ENCODE results near the gene TRMT10A. TPM values are rescaled to one million over a fixed set of nuclear protein-coding genes. Genes with fewer than 3 reads are reported as not detected.

TRMT10A gene
- total RNA-seq, 1 experiment from 2014 or later: 4.6 TPM

DNA sequence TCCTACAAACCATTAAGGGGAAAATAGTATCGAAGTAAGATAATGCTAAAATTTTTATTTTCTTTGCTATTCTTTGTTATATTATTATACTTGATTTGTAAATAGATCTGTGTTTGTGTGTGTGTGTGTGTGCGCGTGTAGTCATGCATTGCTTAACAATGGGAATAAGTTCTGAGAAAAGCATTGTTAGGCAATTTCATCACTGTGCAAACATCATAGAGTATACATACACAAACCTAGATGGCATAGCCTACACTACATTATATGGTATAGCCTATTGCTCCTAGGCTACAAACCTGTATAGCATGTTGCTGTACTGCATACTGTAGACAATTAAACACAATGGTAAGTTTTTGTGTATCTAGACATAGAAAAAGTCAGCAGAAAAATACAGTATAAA lies 27.9 kb upstream of the TRMT10A start:
- Mint-ChIP-seq H3K27me3 (ENCODE audit: low read depth) (no peaks in the 10 kb centered on the region), H3K27ac (no peak overlapping the region), H3K4me1 (no peaks in the 10 kb centered on the region), H3K4me3 (no peak overlapping the region), H3K9me3 (no peaks in the 10 kb centered on the region), H3K36me3 (ENCODE audit: insufficient read depth in 1 of 3, low read depth in 3 of 3) (no peaks in the 10 kb centered on the region)
- Histone ChIP-seq H2BK15ac (ENCODE audit: low read depth, low read length) (no peak overlapping the region), H2BK5ac (ENCODE audit: insufficient read length, low read length) (no peak overlapping the region), H3K27me3 (ENCODE audit: insufficient read depth, low read length) (no peaks in the 10 kb centered on the region), H3T11ph (ENCODE audit: low read length) (no peak overlapping the region), H4K8ac (replicated peaks; ENCODE audit: insufficient read length, low read depth, low read length) (no peak overlapping the region), H2AFZ (ENCODE audit: low read length) (no peak overlapping the region), H3K23ac (ENCODE audit: insufficient read length, low read depth, low read length) (no peak overlapping the region), H2BK12ac (ENCODE audit: insufficient read length, low read depth, low read length) (no peak overlapping the region), H3K14ac (ENCODE audit: insufficient read depth, low read length) (no peak overlapping the region), H2BK20ac (ENCODE audit: low read depth, low read length, poor library complexity, severe bottlenecking) (no peak overlapping the region), H3K79me2 (ENCODE audit: insufficient read depth, low read length) (no peaks in the 10 kb centered on the region), H4K91ac (ENCODE audit: insufficient read length, low read depth, low read length) (no peak overlapping the region), H3K23me2 (ENCODE audit: insufficient read length, low read depth, low read length, poor library complexity, severe bottlenecking) (no peaks in the 10 kb centered on the region), H3K79me1 (ENCODE audit: insufficient read depth, low read depth, low read length, poor library complexity, severe bottlenecking) (no peaks in the 10 kb centered on the region), H3K4me2 (ENCODE audit: insufficient read depth, insufficient read length, low read length) (no peak overlapping the region), H3K9ac (ENCODE audit: extremely low read depth, insufficient read length, low read length) (no peak overlapping the region), H3K4ac (ENCODE audit: low read depth, low read length) (no peak overlapping the region), H4K5ac (ENCODE audit: insufficient read length, low read depth, low read length) (no peak overlapping the region), H3K4me1 (ENCODE audit: insufficient read depth, low read length) (no peaks in the 10 kb centered on the region), H4K20me1 (ENCODE audit: control insufficient read depth, insufficient read depth, insufficient read length) (no peaks in the 10 kb centered on the region), H2AK5ac (ENCODE audit: insufficient read length, low read length) (no peak overlapping the region), H3K9me3 (ENCODE audit: control insufficient read depth, low read depth, low read length) (no peaks in the 10 kb centered on the region), H3K56ac (ENCODE audit: insufficient read length, low read depth, low read length) (no peak overlapping the region), H3K27ac (ENCODE audit: insufficient read length, low read depth, low read length) (no peak overlapping the region), H3K18ac (ENCODE audit: insufficient read length, low read depth, low read length) (no peak overlapping the region), H2BK120ac (ENCODE audit: low read depth, low read length, poor library complexity, severe bottlenecking) (no peak overlapping the region)
- no peak for TF ChIP-seq CTCF (conservative IDR thresholded peaks at IDR 0.05)
- WGBS (ENCODE audit: extremely low coverage, insufficient read length, low lambda C conversion rate): no CpG with 5 or more reads among the region's 3 CpGs
- no peak for DNase-seq

Data from H9 (cell line).